Measurements from ENCODE around the gene MED4.

MED4 gene

DNA sequence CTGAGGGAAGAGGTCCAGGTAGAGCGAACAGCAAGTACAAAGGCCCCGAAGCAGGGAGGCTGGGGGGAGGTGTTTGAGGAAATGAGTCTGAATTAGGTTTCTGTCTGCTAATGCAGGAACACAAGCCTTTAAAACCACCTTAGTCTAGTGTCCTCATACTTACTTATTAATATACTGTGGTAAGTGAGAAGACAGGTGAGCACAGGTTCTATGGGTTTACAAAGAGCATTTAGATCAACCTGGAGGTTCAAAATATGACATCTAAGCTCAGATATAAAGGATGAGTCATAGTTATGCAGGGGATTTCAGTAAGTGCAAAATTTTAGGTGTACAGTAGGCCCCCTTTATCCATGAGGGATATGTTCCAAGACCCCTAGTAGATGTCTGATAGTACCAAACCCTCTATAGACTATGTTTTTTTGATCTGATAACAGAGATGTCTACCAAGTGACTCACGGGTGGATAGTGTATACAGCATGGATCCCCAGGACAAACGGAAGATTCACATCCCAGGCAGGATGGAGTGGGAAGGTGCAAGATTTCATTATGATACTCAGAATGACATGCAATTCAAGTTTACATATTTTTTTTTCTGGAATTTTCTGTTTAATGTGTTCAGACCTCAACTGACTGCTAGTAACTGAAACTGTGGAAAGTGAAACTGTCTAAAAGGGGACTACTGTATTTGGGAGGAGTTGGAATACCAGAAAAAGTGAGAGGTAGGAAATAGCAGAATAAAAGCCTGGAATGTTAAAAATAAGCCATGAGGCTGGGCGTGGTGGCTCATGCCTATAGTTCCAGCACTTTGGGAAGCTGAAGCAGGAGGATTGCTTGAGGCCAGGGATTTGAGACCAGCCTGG, 18.2 kb upstream of the MED4 start:
- Mint-ChIP-seq H3K36me3 (ENCODE audit: low read depth) (no peaks in the 10 kb centered on the region), H3K9me3 (no peaks in the 10 kb centered on the region), H3K27me3 (peaks cover 4% of the 10 kb centered on the region), H3K4me1 (ENCODE audit: low read depth) (peaks cover 7% of the 10 kb centered on the region), H3K27ac (no peak overlapping the region), H3K4me3 (no peak overlapping the region)
- DNase-seq = no peak

DNA sequence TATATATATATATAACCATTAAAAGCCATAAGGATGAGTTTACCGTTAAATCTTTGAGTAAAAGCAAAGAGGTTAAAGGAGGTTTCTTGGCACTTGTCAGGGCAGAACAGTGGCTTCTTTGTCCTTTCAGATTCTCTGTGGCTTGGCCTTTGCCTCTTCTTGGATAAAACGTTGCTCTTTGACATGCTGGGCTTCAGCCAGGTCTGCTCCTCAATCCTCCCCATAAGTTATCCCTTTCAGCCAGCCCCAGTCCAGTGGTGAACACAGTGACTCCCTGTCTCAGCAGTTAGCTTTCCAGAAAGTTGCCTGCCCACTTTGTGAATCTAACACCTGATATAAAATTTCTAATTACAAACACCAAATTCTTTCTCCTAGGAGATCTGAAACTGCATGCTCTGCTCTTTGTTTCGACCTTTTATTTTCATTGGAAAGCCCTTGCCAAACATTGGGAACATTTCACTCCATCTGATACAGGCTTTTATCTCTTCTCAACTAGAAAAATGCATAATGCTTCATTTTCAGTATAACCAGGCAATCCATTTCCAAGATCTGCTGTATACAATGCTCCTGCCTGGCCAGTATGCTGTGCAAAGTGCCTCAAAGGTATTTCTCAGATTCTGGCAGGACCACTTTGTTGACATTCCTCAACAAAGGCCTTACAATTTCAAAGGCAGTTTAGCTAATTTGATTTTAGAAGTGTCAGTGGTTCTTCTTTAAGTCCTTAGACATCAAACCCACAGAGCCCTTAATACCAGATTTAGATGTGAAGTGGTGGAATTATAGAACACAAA, 16.2 kb upstream of the MED4 start:
- Mint-ChIP-seq H3K4me3 (no peak overlapping the region), H3K27me3 (peaks cover 4% of the 10 kb centered on the region), H3K27ac (no peak overlapping the region)

DNA sequence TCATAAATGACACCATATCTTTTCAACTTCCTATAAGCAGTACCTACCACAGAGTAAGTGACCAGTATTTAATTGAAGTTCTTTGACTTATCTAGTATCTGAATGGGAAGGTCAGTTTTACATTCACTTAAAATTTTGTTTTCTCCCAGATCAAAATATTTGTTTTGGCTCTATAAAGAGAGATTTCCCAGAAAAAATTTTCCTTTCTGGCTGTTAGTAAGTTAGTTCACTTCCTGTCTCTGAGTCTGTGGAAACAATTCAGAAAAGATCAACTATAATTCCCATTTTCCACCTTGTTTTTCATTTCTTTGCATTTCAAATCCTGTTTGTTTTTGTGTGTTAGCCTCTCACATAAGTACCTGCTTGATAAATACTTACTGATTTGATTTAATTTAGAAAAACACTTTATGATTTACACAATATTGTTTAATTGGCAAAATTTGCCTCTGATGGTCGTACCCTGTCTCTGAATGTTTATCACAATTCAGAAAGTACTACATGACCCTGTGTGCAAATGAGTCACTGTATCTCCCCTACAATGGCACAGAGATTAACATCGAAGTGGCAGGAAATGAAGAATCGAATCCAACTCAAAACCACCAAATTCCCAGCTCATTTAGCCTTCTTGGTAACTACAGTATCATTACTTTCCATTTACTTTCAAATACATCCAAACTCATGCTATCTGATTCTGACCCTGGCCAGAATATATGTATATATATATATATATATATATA, 15.4 kb upstream of the MED4 start:
- Mint-ChIP-seq H3K27me3 (peaks cover 4% of the 10 kb centered on the region), H3K4me1 (ENCODE audit: low read depth) (peaks cover 7% of the 10 kb centered on the region), H3K36me3 (ENCODE audit: low read depth) (no peaks in the 10 kb centered on the region), H3K9me3 (no peaks in the 10 kb centered on the region), H3K4me3 (no peak overlapping the region), H3K27ac (no peak overlapping the region)
- DNase-seq = no peak

More for the DNA sequence above, 16.2 kb upstream of the MED4 start:
- Mint-ChIP-seq H3K36me3 (ENCODE audit: low read depth) (no peaks in the 10 kb centered on the region), H3K4me1 (ENCODE audit: low read depth) (peaks cover 7% of the 10 kb centered on the region), H3K9me3 (no peaks in the 10 kb centered on the region)
- no peak for DNase-seq

DNA sequence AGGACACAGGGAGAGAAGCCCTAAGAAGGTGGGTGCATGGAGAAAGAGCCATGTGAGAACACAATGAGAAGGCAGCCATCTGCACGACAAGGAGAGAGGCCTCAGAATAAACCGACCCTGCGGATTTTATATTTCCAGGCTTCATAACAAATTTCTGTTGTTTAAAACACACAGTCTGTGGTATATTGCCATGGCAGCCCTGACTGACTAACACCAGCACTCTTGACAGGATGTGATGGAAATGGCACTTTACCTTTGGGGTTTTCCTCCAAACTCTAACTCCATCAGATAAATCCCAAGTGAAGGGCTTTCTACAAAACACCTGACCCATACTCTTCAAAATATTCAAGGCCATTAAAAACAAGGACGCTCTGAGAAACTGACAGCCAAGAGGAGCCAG, 13.2 kb upstream of the MED4 start:
- DNase-seq = no peak
- Mint-ChIP-seq H3K27me3 (no peaks in the 10 kb centered on the region), H3K9me3 (no peaks in the 10 kb centered on the region), H3K27ac (no peak overlapping the region), H3K36me3 (ENCODE audit: low read depth) (no peaks in the 10 kb centered on the region), H3K4me3 (no peak overlapping the region), H3K4me1 (ENCODE audit: low read depth) (peaks cover 3% of the 10 kb centered on the region)

DNA sequence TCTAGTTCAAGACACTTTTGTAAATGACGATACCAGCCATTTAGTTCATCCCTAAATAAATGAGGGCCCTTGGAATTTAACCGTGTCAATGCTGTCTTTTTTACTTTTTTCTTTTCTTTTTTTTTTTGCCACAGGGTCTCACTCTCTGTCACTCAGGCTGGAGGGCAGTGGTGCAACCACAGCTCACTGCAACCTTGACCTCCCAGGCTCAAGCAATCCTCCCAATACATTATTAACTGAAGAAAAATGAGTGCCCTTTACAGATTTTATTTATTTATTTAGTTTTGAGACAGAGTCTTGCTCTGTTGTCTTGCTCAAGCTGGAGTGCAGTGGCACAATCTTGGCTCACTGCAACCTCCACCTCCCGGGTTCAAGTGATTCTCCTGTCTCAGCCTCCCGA, 2.9 kb upstream of the MED4 start:
- H3K4me1 Mint-ChIP-seq (ENCODE audit: low read depth) = peaks cover 20% of the 10 kb centered on the region
- H3K4me3 Mint-ChIP-seq = no peak overlapping the region
- H3K9me3 Mint-ChIP-seq = peaks cover 2% of the 10 kb centered on the region
- H3K27me3 Mint-ChIP-seq = peaks cover 4% of the 10 kb centered on the region
- no peak overlapping the region for H3K27ac Mint-ChIP-seq
- no peak for DNase-seq
- H3K36me3 Mint-ChIP-seq (ENCODE audit: low read depth) = peaks cover 17% of the 10 kb centered on the region

DNA sequence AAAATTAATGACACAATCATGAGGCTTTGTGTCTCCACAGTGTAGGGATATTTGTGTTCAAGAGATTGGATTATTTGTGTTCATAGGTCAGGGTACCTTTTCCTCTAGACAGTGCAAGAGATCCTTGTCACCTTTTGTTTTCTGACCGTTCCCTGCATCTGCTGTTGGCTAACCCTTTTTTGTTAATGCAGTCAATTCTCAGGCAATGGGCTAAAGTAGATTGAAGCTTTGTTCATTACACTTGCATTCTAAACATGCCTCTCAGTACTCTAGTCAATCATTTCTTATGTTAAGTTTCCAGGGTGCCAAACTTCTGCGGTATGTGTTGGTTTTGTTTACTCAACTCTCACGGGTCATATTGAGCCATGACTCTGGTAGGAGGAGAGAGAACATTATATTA, 1.8 kb upstream of the MED4 start:
- Mint-ChIP-seq H3K4me1 (ENCODE audit: low read depth) (peaks cover 28% of the 10 kb centered on the region), H3K36me3 (ENCODE audit: low read depth) (peaks cover 25% of the 10 kb centered on the region), H3K9me3 (peaks cover 2% of the 10 kb centered on the region), H3K4me3 (no peak overlapping the region), H3K27me3 (peaks cover 4% of the 10 kb centered on the region), H3K27ac (no peak overlapping the region)
- no peak for DNase-seq

DNA sequence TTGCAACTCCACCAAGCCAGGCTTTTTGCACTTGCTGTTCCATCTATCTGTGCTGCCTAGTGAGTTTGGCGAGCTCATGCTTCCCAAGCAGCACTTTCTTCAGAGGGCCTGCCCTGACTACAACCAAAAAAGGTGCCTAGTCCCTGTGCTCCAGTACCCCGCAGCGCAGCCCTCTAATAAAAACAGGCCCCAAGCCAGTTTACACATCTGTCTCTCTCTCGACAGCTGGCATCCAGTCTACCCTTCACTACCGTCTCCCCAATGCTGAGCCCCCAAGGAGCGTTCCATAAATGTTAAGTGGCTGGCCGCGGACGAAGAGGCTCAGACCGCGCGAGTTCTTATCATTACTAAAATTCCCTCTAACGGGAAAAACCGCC, 512 bp downstream of the MED4 start:
- peaks cover 40% of the 10 kb centered on the region for H3K36me3 Mint-ChIP-seq (ENCODE audit: low read depth)
- peak overlapping the region; percentile 99 for H3K4me3 Mint-ChIP-seq
- H3K27ac Mint-ChIP-seq = peak overlapping the region; percentile 97
- peaks cover 41% of the 10 kb centered on the region for H3K4me1 Mint-ChIP-seq (ENCODE audit: low read depth)
- peaks cover 2% of the 10 kb centered on the region for H3K27me3 Mint-ChIP-seq
- H3K9me3 Mint-ChIP-seq = peaks cover 2% of the 10 kb centered on the region
- DNase-seq = no peak

DNA sequence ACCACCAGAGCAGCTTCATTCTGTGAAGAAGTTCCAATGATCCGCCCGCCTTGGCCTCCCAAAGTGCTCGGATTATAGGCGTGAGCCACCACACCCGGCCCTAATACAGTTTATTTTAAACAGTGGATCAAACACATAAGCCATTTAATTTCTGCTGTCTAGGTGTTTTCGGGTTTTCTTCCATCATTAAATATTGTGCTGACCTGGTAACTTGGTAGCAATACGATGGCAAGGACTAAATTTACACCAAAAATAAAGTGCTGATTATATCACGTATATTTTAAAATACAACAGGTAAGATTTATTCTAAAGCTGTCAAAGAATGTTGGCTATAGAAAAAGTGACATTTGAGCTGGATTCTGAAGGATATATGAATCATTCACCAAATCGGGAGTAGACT, 1.3 kb downstream of the MED4 start:
- Mint-ChIP-seq H3K27me3 (peaks cover 1% of the 10 kb centered on the region), H3K36me3 (ENCODE audit: low read depth) (peaks cover 47% of the 10 kb centered on the region), H3K9me3 (peaks cover 2% of the 10 kb centered on the region), H3K27ac (peak overlapping the region; percentile 97), H3K4me1 (ENCODE audit: low read depth) (peaks cover 48% of the 10 kb centered on the region), H3K4me3 (peak overlapping the region; percentile 99)
- DNase-seq = no peak

DNA sequence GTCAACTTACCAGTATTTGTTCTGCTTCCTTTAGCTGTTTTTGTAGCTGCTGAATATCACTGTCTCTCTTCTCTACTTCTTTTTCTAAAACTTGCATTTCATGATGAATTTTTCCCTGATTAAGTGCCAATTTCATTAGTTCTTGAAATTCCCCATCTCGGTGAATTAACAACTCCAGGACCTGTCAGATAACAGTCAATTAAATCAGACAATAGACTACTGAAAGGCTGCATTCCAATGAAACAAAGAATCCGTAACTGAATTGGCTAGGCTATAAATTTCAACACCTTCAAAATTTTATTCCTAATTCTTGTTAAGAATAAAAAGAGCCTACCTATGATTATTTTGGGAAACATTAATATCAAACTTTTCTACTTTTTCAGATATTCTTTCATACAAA, 8.6 kb downstream of the MED4 start:
- Mint-ChIP-seq H3K4me3 (no peak overlapping the region), H3K27me3 (no peaks in the 10 kb centered on the region), H3K4me1 (ENCODE audit: low read depth) (peaks cover 18% of the 10 kb centered on the region), H3K27ac (no peak overlapping the region), H3K9me3 (no peaks in the 10 kb centered on the region), H3K36me3 (ENCODE audit: low read depth) (peaks cover 75% of the 10 kb centered on the region)
- no peak for DNase-seq

DNA sequence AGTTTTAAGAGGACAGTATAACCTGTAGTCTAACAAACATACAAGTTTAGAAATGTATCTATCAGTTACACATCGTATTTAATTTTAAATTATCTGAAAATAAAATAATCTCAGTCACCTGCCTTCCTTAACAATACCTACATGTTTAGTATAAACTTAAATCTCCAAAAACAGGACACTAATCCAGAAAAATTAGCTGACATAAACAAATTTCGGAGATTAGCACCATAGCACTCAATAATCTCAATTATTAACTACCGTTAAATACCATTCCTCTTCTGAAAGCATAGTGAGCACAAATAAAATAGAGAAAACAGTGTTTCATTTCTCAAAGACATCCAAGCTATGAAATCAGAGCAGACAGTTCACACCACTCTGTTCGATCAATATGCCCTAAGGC, 13.2 kb downstream of the MED4 start:
- no peak for DNase-seq
- Mint-ChIP-seq H3K4me3 (no peak overlapping the region), H3K27ac (no peak overlapping the region), H3K27me3 (no peaks in the 10 kb centered on the region), H3K9me3 (no peaks in the 10 kb centered on the region), H3K36me3 (ENCODE audit: low read depth) (peaks cover 93% of the 10 kb centered on the region), H3K4me1 (ENCODE audit: low read depth) (peaks cover 7% of the 10 kb centered on the region)

DNA sequence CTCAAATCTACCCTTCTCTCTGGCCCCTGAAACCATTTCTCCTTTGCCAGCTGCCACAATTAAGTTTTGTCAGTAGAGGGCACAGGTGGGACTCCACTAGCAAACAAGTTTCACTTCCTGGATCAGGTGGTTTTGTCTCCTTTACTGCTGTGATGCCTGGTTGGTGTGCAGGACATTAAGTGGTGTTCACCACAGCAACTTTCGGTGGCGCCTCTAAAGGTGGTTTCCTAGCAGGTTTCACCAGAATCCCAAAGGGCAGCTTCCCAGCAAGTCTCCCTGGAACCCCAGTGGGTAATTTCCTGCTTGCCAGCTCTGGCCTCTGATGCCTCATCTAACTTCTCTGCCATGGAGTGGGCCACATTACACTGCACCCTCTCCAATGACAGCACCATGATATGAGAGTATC, 16.6 kb downstream of the MED4 start:
- peak overlapping the region; percentile 50 for H3K27ac Mint-ChIP-seq
- H3K36me3 Mint-ChIP-seq (ENCODE audit: low read depth) = peaks cover 96% of the 10 kb centered on the region
- no peak overlapping the region for H3K4me3 Mint-ChIP-seq
- H3K27me3 Mint-ChIP-seq = no peaks in the 10 kb centered on the region
- no peak for DNase-seq
- H3K4me1 Mint-ChIP-seq (ENCODE audit: low read depth) = peaks cover 7% of the 10 kb centered on the region
- H3K9me3 Mint-ChIP-seq = no peaks in the 10 kb centered on the region

DNA sequence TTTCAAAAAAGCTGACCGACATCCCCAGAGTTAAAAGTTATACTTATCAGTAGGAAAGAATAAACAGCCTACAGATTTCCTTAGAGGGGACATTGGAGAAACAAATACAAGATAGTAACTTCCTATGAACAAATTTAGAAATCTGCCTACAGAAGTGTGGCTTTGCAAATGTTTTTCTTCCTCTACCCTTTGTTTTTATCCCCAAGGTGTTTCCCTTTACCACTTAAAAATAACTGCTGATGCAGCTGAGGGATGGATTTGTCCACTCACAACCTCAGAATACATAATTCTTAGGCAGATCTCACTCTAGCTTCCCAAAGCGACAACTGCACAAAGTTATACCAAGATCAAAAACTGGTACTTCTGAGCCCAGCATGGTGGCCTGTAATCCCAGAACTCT, 20.9 kb downstream of the MED4 start:
- peaks cover 15% of the 10 kb centered on the region for H3K9me3 Mint-ChIP-seq
- peaks cover 98% of the 10 kb centered on the region for H3K36me3 Mint-ChIP-seq (ENCODE audit: low read depth)
- peaks cover 7% of the 10 kb centered on the region for H3K4me1 Mint-ChIP-seq (ENCODE audit: low read depth)
- no peak overlapping the region for H3K4me3 Mint-ChIP-seq
- H3K27me3 Mint-ChIP-seq = no peaks in the 10 kb centered on the region
- no peak overlapping the region for H3K27ac Mint-ChIP-seq
- no peak for DNase-seq

DNA sequence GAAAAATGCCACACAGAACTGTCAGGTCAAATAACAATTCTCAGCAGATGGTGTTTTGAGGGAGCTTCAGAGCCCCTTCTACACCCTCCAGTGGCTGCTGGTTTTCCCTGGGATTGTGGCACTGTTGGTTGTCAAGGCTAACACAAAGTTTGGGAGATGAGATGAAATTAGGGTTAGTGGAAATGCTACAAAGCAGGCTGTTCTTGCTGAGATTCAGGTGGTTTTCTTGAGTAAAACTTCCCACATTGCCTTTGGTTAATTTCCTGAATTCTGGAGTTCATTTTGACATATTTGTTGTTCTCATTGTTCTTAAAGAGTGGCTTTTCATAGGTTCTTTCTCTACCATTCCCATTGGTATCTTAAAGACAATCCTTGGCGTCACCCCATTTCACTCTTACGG, 22.1 kb downstream of the MED4 start:
- Mint-ChIP-seq H3K4me1 (ENCODE audit: low read depth) (no peaks in the 10 kb centered on the region), H3K4me3 (no peak overlapping the region), H3K9me3 (peaks cover 15% of the 10 kb centered on the region), H3K27ac (no peak overlapping the region), H3K27me3 (no peaks in the 10 kb centered on the region), H3K36me3 (ENCODE audit: low read depth) (peaks cover 99% of the 10 kb centered on the region)
- DNase-seq = no peak

DNA sequence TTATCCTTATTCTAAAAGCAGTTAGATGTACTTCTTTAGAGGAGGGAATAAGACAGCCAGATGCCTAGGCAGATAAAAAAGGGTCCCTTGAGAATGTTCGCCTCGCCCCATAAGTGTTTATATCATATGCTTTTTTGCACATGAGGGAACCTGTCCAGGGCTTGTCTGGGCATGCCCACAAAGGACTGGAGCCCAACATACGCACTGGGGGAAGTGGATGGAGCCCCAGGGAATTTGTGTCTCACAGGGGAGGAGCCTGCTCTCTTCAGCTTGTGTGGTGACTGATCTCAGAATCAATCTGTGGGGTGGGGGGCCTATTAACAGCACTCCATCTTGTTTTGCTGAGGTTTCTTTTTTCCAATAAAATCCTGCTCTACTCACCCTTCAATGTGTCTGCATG, 22.6 kb downstream of the MED4 start:
- H3K9me3 Mint-ChIP-seq = peaks cover 15% of the 10 kb centered on the region
- DNase-seq = no peak
- peaks cover 100% of the 10 kb centered on the region for H3K36me3 Mint-ChIP-seq (ENCODE audit: low read depth)
- peak overlapping the region; percentile 11 for H3K27ac Mint-ChIP-seq
- peaks cover 2% of the 10 kb centered on the region for H3K4me1 Mint-ChIP-seq (ENCODE audit: low read depth)
- no peak overlapping the region for H3K4me3 Mint-ChIP-seq
- H3K27me3 Mint-ChIP-seq = no peaks in the 10 kb centered on the region
